HEK293 (cell line): ENCODE measurements around the gene VAV2.

Experiments used
- BCL11B ChIP-seq: fragments of 450-650 bp; formaldehyde crosslinking; IDR thresholded peaks from 2 replicates; pipeline ENCODE4 v1.5.1; 2016; ENCODE audit warnings: low read depth, missing biosample characterization, missing genetic modification characterization
- MZF1 ChIP-seq: fragments of 450-650 bp; formaldehyde crosslinking; IDR thresholded peaks from 2 replicates; pipeline ENCODE4 v1.5.1; 2017; ENCODE audit warnings: missing biosample characterization, missing genetic modification characterization, borderline replicate concordance
- ZNF140 ChIP-seq: fragments of 450-650 bp; formaldehyde crosslinking; IDR thresholded peaks from 2 replicates; pipeline ENCODE4 v1.5.1; 2016; ENCODE audit warnings: missing biosample characterization, missing genetic modification characterization
- ZNF16 ChIP-seq: fragments of 450-650 bp; formaldehyde crosslinking; IDR thresholded peaks from 2 replicates; pipeline ENCODE4 v1.5.1; 2016; ENCODE audit warnings: low read depth, missing biosample characterization, missing genetic modification characterization
- ZNF174 ChIP-seq: fragments of 450-650 bp; formaldehyde crosslinking; IDR thresholded peaks from 2 replicates; pipeline ENCODE4 v1.5.0; 2017; ENCODE audit warnings: missing biosample characterization, mild to moderate bottlenecking, missing genetic modification characterization
- TF ChIP-seq, protein P1 (sequence below): fragments of 450-650 bp; formaldehyde crosslinking; IDR thresholded peaks from 2 replicates; pipeline ENCODE4 v1.5.1; 2016; ENCODE audit warnings: missing biosample characterization, missing genetic modification characterization
- TF ChIP-seq, protein P2 (sequence below): fragments of 450-650 bp; formaldehyde crosslinking; IDR thresholded peaks from 2 replicates; pipeline ENCODE4 v1.5.1; 2016; ENCODE audit warnings: missing biosample characterization, missing genetic modification characterization

DNA sequence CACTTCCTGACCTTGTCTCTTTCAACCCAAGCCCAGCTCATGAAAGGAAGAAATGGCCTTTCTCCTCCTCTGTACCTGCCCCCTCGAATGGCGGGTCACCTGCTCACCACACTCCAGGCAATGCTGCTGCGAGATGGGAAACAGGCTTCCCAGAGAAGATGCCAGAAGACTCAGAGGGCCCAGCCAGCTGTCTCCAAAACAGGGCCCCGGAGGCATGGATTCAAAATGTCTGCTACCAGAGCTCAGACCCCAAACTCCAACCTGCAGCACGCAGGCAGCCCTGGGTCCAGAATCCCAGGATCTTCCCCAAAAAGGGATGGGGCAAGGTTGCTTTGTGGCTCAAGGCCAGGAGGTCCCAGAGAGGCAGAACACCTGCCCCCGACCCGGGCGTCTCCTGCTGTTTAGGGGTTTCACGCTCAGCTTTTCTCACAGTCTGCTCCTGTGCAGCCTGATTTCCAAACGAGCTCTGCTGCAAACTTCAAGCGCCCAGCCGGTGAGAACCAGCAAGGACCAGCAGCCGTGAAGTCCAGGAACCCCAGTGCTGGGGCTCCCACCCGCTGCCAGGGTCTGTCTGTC, 42.5 kb downstream of the VAV2 start:
- no peak for TF ChIP-seq ZNF174 (tag by site-specific recombination)
- no peak for TF ChIP-seq ZNF140 (tag by site-specific recombination)
- TF ChIP-seq, protein P1, sequence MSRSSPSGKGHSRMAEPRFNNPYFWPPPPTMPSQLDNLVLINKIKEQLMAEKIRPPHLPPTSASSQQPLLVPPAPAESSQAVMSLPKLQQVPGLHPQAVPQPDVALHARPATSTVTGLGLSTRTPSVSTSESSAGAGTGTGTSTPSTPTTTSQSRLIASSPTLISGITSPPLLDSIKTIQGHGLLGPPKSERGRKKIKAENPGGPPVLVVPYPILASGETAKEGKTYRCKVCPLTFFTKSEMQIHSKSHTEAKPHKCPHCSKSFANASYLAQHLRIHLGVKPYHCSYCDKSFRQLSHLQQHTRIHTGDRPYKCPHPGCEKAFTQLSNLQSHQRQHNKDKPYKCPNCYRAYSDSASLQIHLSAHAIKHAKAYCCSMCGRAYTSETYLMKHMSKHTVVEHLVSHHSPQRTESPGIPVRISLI (tag by site-specific recombination): no peak
- TF ChIP-seq, protein P2, sequence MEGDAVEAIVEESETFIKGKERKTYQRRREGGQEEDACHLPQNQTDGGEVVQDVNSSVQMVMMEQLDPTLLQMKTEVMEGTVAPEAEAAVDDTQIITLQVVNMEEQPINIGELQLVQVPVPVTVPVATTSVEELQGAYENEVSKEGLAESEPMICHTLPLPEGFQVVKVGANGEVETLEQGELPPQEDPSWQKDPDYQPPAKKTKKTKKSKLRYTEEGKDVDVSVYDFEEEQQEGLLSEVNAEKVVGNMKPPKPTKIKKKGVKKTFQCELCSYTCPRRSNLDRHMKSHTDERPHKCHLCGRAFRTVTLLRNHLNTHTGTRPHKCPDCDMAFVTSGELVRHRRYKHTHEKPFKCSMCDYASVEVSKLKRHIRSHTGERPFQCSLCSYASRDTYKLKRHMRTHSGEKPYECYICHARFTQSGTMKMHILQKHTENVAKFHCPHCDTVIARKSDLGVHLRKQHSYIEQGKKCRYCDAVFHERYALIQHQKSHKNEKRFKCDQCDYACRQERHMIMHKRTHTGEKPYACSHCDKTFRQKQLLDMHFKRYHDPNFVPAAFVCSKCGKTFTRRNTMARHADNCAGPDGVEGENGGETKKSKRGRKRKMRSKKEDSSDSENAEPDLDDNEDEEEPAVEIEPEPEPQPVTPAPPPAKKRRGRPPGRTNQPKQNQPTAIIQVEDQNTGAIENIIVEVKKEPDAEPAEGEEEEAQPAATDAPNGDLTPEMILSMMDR: no peak
- no peak for TF ChIP-seq BCL11B (tag by site-specific recombination)
- TF ChIP-seq ZNF16 (tag by site-specific recombination): no peak
- TF ChIP-seq MZF1 (tag by site-specific recombination): no peak
